Stimulated activated naive B cell treated with anti-CD40 and anti-IgM and Interleukin-4, amounts not matched to agents 10 μg/mL and 1 μg/mL and 100 μg/mL, for 72 hours (primary cell): ENCODE results near the gene STX18.

Experiments used
- ATAC-seq, 2 donors: fragments of 150-1000 bp; cut with Tn5 transposase; replicated peaks; 2 replicates each; pipeline ENCODE4 v1.10.0; 2021; ENCODE audit warnings: moderate library complexity in 1 of 2
- DNase-seq: peaks from one replicate; pipeline ENCODE4 v3.0.0; 2021
- H3K27ac Mint-ChIP-seq: one replicate; pipeline ENCODE4 v1.8.0; 2022; ENCODE audit warnings: mild to moderate bottlenecking, mixed read lengths
- H3K27me3 Mint-ChIP-seq, 2 donors: one replicate each; pipeline ENCODE4 v1.8.0; 2022; ENCODE audit warnings: mixed read lengths in 2 of 2
- H3K36me3 Mint-ChIP-seq, 2 donors: one replicate each; pipeline ENCODE4 v1.8.0; 2022; ENCODE audit warnings: mixed read lengths in 2 of 2, mild to moderate bottlenecking in 1 of 2
- H3K4me1 Mint-ChIP-seq, 2 donors: one replicate each; pipeline ENCODE4 v1.8.0; 2022; ENCODE audit warnings: mixed read lengths in 2 of 2, mild to moderate bottlenecking in 1 of 2
- H3K4me3 Mint-ChIP-seq, 2 donors: one replicate each; pipeline ENCODE4 v1.8.0; 2022; ENCODE audit warnings: mild to moderate bottlenecking in 2 of 2, mixed read lengths in 2 of 2, moderate library complexity in 1 of 2
- H3K9me3 Mint-ChIP-seq, 2 donors: one replicate each; pipeline ENCODE4 v1.8.0; 2022; ENCODE audit warnings: mixed read lengths in 2 of 2, mild to moderate bottlenecking in 1 of 2

The STX18 gene

GRCh38 chr4:4541661-4542570 lies at the start of gene STX18:
STX18 (minus strand) TSS chr4:4542048; CDS start chr4:4541964, 84 bp downstream.
- H3K27me3 Mint-ChIP-seq: no peaks in the 10 kb centered on the region
- peak; percentile 87 for DNase-seq
- peaks cover 9 to 17% of the 10 kb centered on the region in 2 donors for H3K36me3 Mint-ChIP-seq
- peak within 1 kb of the TSS; percentile 91 to 99 for H3K4me3 Mint-ChIP-seq
- H3K4me1 Mint-ChIP-seq: peaks cover 28 to 53% of the 10 kb centered on the region in 2 donors
- no peaks in the 10 kb centered on the region for H3K9me3 Mint-ChIP-seq
- peak within 1 kb of the TSS; percentile 97 for H3K27ac Mint-ChIP-seq
- peak; percentile 79 to 83 for ATAC-seq

DNA sequence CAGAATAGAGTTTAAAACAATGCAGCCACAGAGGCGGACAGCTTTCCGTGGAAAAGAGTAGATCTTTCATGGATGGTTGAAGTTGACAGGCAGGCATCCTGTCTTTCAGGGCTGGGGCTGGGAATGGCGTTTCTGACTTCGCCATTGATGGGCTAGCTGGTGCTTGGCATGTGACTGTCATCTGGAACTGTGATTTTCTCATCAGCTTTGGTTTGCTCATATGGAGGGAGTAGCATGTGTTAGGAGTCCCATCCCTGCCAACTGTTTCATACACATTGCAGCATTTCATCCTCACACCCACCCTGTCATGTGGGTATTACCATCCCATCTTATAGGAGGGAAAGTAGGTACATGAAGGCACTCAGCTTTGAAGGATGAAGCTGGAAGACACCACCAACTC lies 49.2 kb upstream of the STX18 start:
- H3K4me3 Mint-ChIP-seq: no peak overlapping the region
- no peaks in the 10 kb centered on the region for H3K27me3 Mint-ChIP-seq
- DNase-seq (no peak), ATAC-seq (no peak)
- H3K27ac Mint-ChIP-seq: no peak overlapping the region
- H3K9me3 Mint-ChIP-seq: peaks cover 14% of the 10 kb centered on the region in 2 donors
- H3K4me1 Mint-ChIP-seq: no peaks in the 10 kb centered on the region
- peaks cover 25 to 43% of the 10 kb centered on the region in 2 donors for H3K36me3 Mint-ChIP-seq

DNA sequence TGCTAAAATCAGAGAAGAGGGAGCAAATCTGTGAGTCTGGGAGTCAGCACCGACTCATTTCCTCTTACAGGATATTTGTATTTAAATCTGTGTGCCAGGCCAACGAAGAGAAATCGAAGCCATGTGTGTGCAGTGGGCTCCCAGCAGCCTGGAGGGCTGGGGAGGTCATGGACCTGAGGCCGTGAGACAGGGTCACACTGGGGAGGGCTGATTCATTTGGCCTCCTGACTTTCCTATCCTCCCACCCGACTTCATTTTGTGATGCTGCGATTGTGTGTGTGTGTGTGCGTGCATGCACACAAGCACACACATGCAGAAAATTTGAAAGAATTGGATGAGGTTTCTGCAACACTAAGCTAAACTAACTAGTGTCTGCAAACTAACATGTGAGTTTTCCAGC lies 48.7 kb upstream of the STX18 start:
- no peak overlapping the region for H3K27ac Mint-ChIP-seq
- H3K27me3 Mint-ChIP-seq: no peaks in the 10 kb centered on the region
- H3K4me3 Mint-ChIP-seq: no peak overlapping the region
- no peak for DNase-seq
- H3K36me3 Mint-ChIP-seq: peaks cover 23 to 42% of the 10 kb centered on the region in 2 donors
- H3K9me3 Mint-ChIP-seq: peaks cover 11 to 12% of the 10 kb centered on the region in 2 donors
- H3K4me1 Mint-ChIP-seq: no peaks in the 10 kb centered on the region
- ATAC-seq: no peak

GRCh38 chr4:4585012-4585670 lies 43.3 kb upstream of the STX18 start:
- Mint-ChIP-seq H3K9me3 (peaks cover 0 to 3% of the 10 kb centered on the region in 2 donors), H3K4me1 (no peaks in the 10 kb centered on the region), H3K4me3 (no peak overlapping the region), H3K36me3 (peaks cover 9 to 25% of the 10 kb centered on the region in 2 donors), H3K27me3 (no peaks in the 10 kb centered on the region), H3K27ac (no peak overlapping the region)
- no peak for ATAC-seq
- DNase-seq: no peak

DNA sequence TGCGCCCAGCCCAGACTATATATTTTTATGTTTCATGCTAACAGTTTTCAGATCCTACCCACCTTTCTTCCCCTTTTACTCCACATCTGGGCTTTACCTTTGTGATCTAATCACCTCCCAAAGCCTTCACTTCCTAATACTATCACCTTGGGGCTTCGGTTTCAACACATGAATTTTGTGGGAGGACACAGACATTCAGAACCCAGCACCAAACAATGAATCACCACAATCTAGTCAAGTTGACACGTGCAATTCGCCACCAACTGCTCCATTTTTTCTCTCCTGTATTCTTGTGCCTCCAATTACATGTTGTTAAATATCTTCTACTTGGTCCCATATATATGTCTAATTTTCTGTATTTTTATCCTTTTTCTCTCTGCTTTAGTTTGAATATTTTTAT lies 41.8 kb upstream of the STX18 start:
- H3K9me3 Mint-ChIP-seq: peaks cover 0 to 3% of the 10 kb centered on the region in 2 donors
- no peaks in the 10 kb centered on the region for H3K27me3 Mint-ChIP-seq
- H3K4me3 Mint-ChIP-seq: no peak overlapping the region
- H3K27ac Mint-ChIP-seq: no peak overlapping the region
- no peak for DNase-seq
- ATAC-seq: no peak
- H3K4me1 Mint-ChIP-seq: no peaks in the 10 kb centered on the region
- peaks cover 14 to 35% of the 10 kb centered on the region in 2 donors for H3K36me3 Mint-ChIP-seq

GRCh38 chr4:4582653-4583052 lies 40.8 kb upstream of the STX18 start:
- Mint-ChIP-seq H3K27me3 (no peaks in the 10 kb centered on the region), H3K4me3 (no peak overlapping the region), H3K27ac (no peak overlapping the region), H3K4me1 (no peaks in the 10 kb centered on the region), H3K36me3 (peaks cover 14 to 42% of the 10 kb centered on the region in 2 donors), H3K9me3 (peaks cover 0 to 3% of the 10 kb centered on the region in 2 donors)
- ATAC-seq (no peak), DNase-seq (no peak)

GRCh38 chr4:4580494-4580893 lies 38.6 kb upstream of the STX18 start:
- no peak overlapping the region for H3K27ac Mint-ChIP-seq
- H3K27me3 Mint-ChIP-seq: peaks cover 6 to 7% of the 10 kb centered on the region in 2 donors
- H3K9me3 Mint-ChIP-seq: peaks cover 0 to 9% of the 10 kb centered on the region in 2 donors
- peaks cover 12 to 34% of the 10 kb centered on the region in 2 donors for H3K36me3 Mint-ChIP-seq
- peaks cover 6 to 7% of the 10 kb centered on the region in 2 donors for H3K4me1 Mint-ChIP-seq
- ATAC-seq: no peak
- DNase-seq: no peak
- no peak overlapping the region for H3K4me3 Mint-ChIP-seq

DNA sequence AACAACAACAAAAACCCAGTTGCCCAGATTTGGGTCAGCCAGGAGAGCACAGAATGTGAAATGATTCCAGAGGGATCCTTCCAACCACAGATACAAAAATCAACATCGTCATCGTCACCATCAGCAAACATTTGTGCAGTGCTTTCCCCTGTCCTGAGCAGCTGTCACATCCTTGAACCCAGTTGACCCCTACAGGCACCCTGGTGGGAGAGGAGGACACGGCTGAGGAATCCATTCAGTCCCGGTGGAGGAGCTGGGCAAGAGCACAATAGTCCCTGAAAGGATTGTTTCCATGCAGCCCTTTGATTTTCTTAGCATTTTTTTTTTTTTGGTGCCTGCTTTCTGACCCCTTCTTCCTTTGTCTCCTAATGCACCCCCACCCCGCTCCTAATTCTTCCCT lies 37.1 kb upstream of the STX18 start:
- Mint-ChIP-seq H3K27ac (no peak overlapping the region), H3K27me3 (peaks cover 6 to 7% of the 10 kb centered on the region in 2 donors), H3K4me1 (peaks cover 16 to 19% of the 10 kb centered on the region in 2 donors), H3K36me3 (peaks cover 12 to 36% of the 10 kb centered on the region in 2 donors), H3K4me3 (no peak overlapping the region), H3K9me3 (peaks cover 0 to 9% of the 10 kb centered on the region in 2 donors)
- DNase-seq (no peak), ATAC-seq (no peak)

GRCh38 chr4:4577359-4577875 lies 35.6 kb upstream of the STX18 start:
- H3K9me3 Mint-ChIP-seq: peaks cover 0 to 7% of the 10 kb centered on the region in 2 donors
- H3K36me3 Mint-ChIP-seq: peaks cover 15 to 40% of the 10 kb centered on the region in 2 donors
- ATAC-seq (no peak), DNase-seq (no peak)
- H3K27ac Mint-ChIP-seq: no peak overlapping the region
- peaks cover 16 to 19% of the 10 kb centered on the region in 2 donors for H3K4me1 Mint-ChIP-seq
- H3K4me3 Mint-ChIP-seq: no peak overlapping the region
- peaks cover 6 to 7% of the 10 kb centered on the region in 2 donors for H3K27me3 Mint-ChIP-seq

GRCh38 chr4:4575284-4576211 lies 33.7 kb upstream of the STX18 start:
- DNase-seq (peak; percentile 47), ATAC-seq (peak; percentile 91 to 94)
- Mint-ChIP-seq H3K4me1 (peaks cover 16 to 19% of the 10 kb centered on the region in 2 donors), H3K27ac (peak overlapping the region; percentile 65), H3K9me3 (peaks cover 0 to 7% of the 10 kb centered on the region in 2 donors), H3K36me3 (peaks cover 18 to 41% of the 10 kb centered on the region in 2 donors), H3K27me3 (peaks cover 6 to 7% of the 10 kb centered on the region in 2 donors), H3K4me3 (peak overlapping the region; percentile 83 to 93)

DNA sequence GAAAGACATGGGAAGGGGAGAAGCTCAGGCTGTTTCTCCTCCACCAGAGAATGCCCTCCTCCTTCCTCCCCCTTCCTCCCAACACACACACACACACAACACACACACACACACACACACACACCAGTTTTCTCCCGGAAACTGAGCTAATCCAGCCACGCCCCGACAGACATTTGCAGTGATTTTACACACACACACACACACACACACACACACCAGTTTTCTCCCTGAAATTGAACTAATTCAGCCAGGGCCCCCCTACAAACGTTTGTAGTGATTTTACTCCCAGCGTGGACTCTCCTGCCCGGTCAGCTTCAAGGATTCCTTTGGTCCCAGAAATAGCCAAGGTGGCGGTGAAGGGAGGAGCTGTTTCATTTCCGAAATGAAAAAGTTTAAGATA lies 32.9 kb upstream of the STX18 start:
- Mint-ChIP-seq H3K9me3 (peaks cover 6 to 8% of the 10 kb centered on the region in 2 donors), H3K27ac (peak overlapping the region; percentile 65), H3K4me3 (peak overlapping the region; percentile 83 to 93), H3K27me3 (peaks cover 6 to 7% of the 10 kb centered on the region in 2 donors), H3K36me3 (peaks cover 22 to 48% of the 10 kb centered on the region in 2 donors), H3K4me1 (peaks cover 16 to 19% of the 10 kb centered on the region in 2 donors)
- no peak for DNase-seq
- peak in 1 of 2 donors; percentile 6 for ATAC-seq

DNA sequence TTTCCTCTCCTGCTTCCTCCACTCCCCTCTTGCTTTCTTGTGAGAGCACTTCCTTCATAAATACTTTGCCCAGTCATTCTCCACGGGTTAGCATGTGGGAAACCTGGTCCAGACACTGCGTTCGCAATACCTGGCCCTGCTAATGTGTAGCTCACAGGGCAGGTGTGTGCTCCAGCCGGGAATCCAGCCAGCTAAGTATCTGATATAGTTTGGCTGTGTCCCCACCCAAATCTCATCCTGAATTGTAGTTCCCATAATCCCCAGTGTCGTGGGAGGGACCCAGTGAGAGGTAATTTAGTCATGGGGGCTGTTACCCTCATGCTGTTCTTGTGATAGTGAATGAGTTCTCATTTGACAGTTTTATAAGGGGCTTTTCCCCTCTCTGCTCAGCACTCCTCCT lies 32.2 kb upstream of the STX18 start:
- DNase-seq: no peak
- peaks cover 10 to 14% of the 10 kb centered on the region in 2 donors for H3K9me3 Mint-ChIP-seq
- H3K36me3 Mint-ChIP-seq: peaks cover 24 to 50% of the 10 kb centered on the region in 2 donors
- peaks cover 6 to 7% of the 10 kb centered on the region in 2 donors for H3K27me3 Mint-ChIP-seq
- no peak overlapping the region for H3K4me3 Mint-ChIP-seq
- H3K27ac Mint-ChIP-seq: no peak overlapping the region
- peaks cover 16 to 19% of the 10 kb centered on the region in 2 donors for H3K4me1 Mint-ChIP-seq
- ATAC-seq: no peak

DNA sequence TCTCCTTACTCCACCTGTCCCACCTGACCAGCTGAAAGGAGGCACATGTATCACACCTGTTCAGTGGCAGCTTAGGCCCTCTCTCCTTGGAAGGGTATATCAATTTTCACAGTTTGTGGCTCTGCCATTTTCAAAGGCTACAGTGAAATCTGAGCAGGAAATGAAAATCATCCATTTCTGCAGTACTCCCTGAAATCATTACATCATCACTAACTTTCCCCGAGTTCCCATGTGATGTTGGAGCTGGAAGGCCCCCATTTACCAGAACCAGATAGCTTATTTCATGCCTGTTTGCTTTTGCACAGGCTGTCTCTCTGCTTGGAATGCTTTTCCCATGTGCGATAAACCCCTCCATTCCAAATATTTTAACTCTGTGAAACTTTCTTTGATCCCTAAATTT lies 31.0 kb upstream of the STX18 start:
- peaks cover 10 to 14% of the 10 kb centered on the region in 2 donors for H3K9me3 Mint-ChIP-seq
- no peak for ATAC-seq
- peaks cover 23 to 44% of the 10 kb centered on the region in 2 donors for H3K36me3 Mint-ChIP-seq
- peaks cover 6 to 7% of the 10 kb centered on the region in 2 donors for H3K27me3 Mint-ChIP-seq
- peaks cover 16 to 19% of the 10 kb centered on the region in 2 donors for H3K4me1 Mint-ChIP-seq
- DNase-seq: no peak
- H3K4me3 Mint-ChIP-seq: no peak overlapping the region
- H3K27ac Mint-ChIP-seq: no peak overlapping the region
